Measurements from ENCODE around the gene MYO16. TPM values are rescaled to one million over a fixed set of nuclear protein-coding genes. Genes with fewer than 3 reads are reported as not detected.

The MYO16 gene
- polyA plus RNA-seq, 1 donor from 2014 or later: 2.5 TPM

DNA sequence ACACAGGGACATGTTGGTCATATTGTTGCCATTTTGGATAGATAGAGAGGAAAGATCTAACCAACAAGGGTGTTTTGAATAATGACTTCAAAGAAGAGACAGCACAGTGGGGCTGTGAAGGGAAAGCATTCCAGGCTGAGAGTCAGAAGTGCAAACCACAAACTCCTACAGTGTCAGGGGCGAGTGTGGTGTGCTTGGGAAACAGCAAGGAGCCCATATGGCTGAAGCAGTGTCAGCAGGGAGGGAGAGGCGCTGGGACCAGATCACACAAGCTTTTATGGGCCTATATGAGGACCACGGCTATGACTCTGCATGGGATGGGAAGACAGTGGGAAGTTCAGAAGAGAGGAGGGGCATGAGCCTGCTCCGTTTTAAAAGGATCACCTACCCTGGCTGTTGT, 166.4 kb downstream of the MYO16 start:
- H3K4me2 ChIP-seq (ENCODE audit: low read length): no peak overlapping the region
- no peak overlapping the region for H2AFZ ChIP-seq (ENCODE audit: low read depth, low read length)
- no peak overlapping the region for H3K9ac ChIP-seq (ENCODE audit: low read length)
- no peaks in the 10 kb centered on the region for H3K79me2 ChIP-seq (replicated peaks; ENCODE audit: insufficient read depth, low read length)
- TF ChIP-seq POLR2AphosphoS5 (IDR thresholded peaks at IDR 0.05): no peak
- TF ChIP-seq, protein P1, sequence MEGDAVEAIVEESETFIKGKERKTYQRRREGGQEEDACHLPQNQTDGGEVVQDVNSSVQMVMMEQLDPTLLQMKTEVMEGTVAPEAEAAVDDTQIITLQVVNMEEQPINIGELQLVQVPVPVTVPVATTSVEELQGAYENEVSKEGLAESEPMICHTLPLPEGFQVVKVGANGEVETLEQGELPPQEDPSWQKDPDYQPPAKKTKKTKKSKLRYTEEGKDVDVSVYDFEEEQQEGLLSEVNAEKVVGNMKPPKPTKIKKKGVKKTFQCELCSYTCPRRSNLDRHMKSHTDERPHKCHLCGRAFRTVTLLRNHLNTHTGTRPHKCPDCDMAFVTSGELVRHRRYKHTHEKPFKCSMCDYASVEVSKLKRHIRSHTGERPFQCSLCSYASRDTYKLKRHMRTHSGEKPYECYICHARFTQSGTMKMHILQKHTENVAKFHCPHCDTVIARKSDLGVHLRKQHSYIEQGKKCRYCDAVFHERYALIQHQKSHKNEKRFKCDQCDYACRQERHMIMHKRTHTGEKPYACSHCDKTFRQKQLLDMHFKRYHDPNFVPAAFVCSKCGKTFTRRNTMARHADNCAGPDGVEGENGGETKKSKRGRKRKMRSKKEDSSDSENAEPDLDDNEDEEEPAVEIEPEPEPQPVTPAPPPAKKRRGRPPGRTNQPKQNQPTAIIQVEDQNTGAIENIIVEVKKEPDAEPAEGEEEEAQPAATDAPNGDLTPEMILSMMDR (IDR thresholded peaks at IDR 0.05; ENCODE audit: poor library complexity, severe bottlenecking): no peak
- no peak for TF ChIP-seq RAD21 (conservative IDR thresholded peaks at IDR 0.05)
- TF ChIP-seq EZH2 (IDR thresholded peaks at IDR 0.05; ENCODE audit: borderline replicate concordance, insufficient read depth, low read length, poor library complexity, severe bottlenecking): no peak
- TF ChIP-seq TAF1 (IDR thresholded peaks at IDR 0.05; ENCODE audit: low read depth): no peak
- no peak for TF ChIP-seq EP300 (conservative IDR thresholded peaks at IDR 0.05; ENCODE audit: poor library complexity, severe bottlenecking)
- TF ChIP-seq MXI1 (conservative IDR thresholded peaks at IDR 0.05; ENCODE audit: poor library complexity, severe bottlenecking): no peak
- TF ChIP-seq SMC3 (conservative IDR thresholded peaks at IDR 0.05; ENCODE audit: poor library complexity): no peak
- TF ChIP-seq, protein P2, sequence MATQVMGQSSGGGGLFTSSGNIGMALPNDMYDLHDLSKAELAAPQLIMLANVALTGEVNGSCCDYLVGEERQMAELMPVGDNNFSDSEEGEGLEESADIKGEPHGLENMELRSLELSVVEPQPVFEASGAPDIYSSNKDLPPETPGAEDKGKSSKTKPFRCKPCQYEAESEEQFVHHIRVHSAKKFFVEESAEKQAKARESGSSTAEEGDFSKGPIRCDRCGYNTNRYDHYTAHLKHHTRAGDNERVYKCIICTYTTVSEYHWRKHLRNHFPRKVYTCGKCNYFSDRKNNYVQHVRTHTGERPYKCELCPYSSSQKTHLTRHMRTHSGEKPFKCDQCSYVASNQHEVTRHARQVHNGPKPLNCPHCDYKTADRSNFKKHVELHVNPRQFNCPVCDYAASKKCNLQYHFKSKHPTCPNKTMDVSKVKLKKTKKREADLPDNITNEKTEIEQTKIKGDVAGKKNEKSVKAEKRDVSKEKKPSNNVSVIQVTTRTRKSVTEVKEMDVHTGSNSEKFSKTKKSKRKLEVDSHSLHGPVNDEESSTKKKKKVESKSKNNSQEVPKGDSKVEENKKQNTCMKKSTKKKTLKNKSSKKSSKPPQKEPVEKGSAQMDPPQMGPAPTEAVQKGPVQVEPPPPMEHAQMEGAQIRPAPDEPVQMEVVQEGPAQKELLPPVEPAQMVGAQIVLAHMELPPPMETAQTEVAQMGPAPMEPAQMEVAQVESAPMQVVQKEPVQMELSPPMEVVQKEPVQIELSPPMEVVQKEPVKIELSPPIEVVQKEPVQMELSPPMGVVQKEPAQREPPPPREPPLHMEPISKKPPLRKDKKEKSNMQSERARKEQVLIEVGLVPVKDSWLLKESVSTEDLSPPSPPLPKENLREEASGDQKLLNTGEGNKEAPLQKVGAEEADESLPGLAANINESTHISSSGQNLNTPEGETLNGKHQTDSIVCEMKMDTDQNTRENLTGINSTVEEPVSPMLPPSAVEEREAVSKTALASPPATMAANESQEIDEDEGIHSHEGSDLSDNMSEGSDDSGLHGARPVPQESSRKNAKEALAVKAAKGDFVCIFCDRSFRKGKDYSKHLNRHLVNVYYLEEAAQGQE (IDR thresholded peaks at IDR 0.05; ENCODE audit: borderline replicate concordance): no peak
- H3K9me3 ChIP-seq (ENCODE audit: low read length): no peaks in the 10 kb centered on the region
- H3K4me3 ChIP-seq (ENCODE audit: low read length): no peak overlapping the region
- H4K20me1 ChIP-seq (ENCODE audit: insufficient read depth): no peaks in the 10 kb centered on the region
- no peaks in the 10 kb centered on the region for H3F3A ChIP-seq (ENCODE audit: insufficient read depth, low read length, poor library complexity, severe bottlenecking)
- no peaks in the 10 kb centered on the region for H3K36me3 ChIP-seq (ENCODE audit: insufficient read depth, low read length)
- H3K9me2 ChIP-seq (ENCODE audit: insufficient read depth, low read length): no peaks in the 10 kb centered on the region
- H3K27ac ChIP-seq (ENCODE audit: low read length): no peak overlapping the region
- H3K27me3 ChIP-seq (ENCODE audit: insufficient read depth, low read depth, low read length): no peaks in the 10 kb centered on the region

DNA sequence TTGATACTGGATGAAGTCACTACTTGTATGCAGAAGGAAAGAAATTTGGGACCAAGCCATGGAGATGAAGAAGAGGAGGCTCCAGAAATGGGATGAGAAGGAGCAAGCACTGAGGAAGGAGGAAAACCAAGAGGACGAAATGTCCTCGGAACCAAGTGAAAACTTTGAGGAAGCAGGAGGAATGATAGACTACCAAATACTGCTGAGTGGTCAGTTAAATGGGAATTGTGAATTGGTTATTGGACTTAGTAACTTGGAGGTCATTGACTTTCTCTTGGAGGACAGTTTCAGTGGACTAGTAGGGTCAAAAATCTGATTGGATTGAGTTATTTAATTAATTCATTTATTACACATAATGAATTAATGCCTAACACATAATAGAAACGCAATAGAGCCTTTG, 167.9 kb downstream of the MYO16 start:
- Histone ChIP-seq H2AFZ (ENCODE audit: low read depth, low read length) (no peak overlapping the region), H3K9me3 (ENCODE audit: low read length) (no peaks in the 10 kb centered on the region), H3K9ac (ENCODE audit: low read length) (no peak overlapping the region), H3K36me3 (ENCODE audit: insufficient read depth, low read length) (no peaks in the 10 kb centered on the region), H3K4me2 (ENCODE audit: low read length) (no peak overlapping the region), H3K4me3 (ENCODE audit: low read length) (no peak overlapping the region), H3K79me2 (replicated peaks; ENCODE audit: insufficient read depth, low read length) (no peaks in the 10 kb centered on the region), H3K9me2 (ENCODE audit: insufficient read depth, low read length) (no peaks in the 10 kb centered on the region), H3K27me3 (ENCODE audit: insufficient read depth, low read depth, low read length) (no peaks in the 10 kb centered on the region), H3K27ac (ENCODE audit: low read length) (no peak overlapping the region), H3F3A (ENCODE audit: insufficient read depth, low read length, poor library complexity, severe bottlenecking) (no peaks in the 10 kb centered on the region), H4K20me1 (ENCODE audit: insufficient read depth) (no peaks in the 10 kb centered on the region)
- TF ChIP-seq RAD21 (conservative IDR thresholded peaks at IDR 0.05) (no peak), TAF1 (IDR thresholded peaks at IDR 0.05; ENCODE audit: low read depth) (no peak)
- TF ChIP-seq, protein P1 (IDR thresholded peaks at IDR 0.05; ENCODE audit: poor library complexity, severe bottlenecking): no peak

Data from neural cell (in vitro differentiated cells).